Body of pancreas (tissue), 4 donors: Measurements from ENCODE around the gene LRRC51. TPM values are rescaled to one million over a fixed set of nuclear protein-coding genes. Genes with fewer than 3 reads are reported as not detected.
A peak's percentile ranks its signal among the peaks of the same experiment; 100 is the strongest.

Experiments
- ATAC-seq: fragments of 150-250 bp; one replicate; pipeline ENCODE4 v1.9.1; 2016
- DNase-seq, 4 donors: peaks; one replicate each; pipeline ENCODE4 v3.0.0-alpha.2; 2019
- H3K27ac ChIP-seq, 4 donors: fragments of 200-600 bp; sonication (generic); 1 replicate in 3 of 4; 2 replicates in 1 of 4; pipeline versions ENCODE4 v1.5.1 to v1.6.1; 2016 to 2019; ENCODE audit warnings: mild to moderate bottlenecking in 1 of 4, mixed read lengths in 1 of 4, moderate library complexity in 1 of 4
- H3K27me3 ChIP-seq, 2 donors: fragments of 200-600 bp; sonication (generic); one replicate each; pipeline ENCODE4 v1.6.0; 2016; ENCODE audit warnings: mild to moderate bottlenecking in 1 of 2
- H3K36me3 ChIP-seq, 2 donors: fragments of 200-600 bp; sonication (generic); replicated peaks in 1 of 2; 2 replicates each; pipeline ENCODE4 v1.5.1; 2016; ENCODE audit warnings: low read depth in 2 of 2; ENCODE audit not compliant: insufficient read depth in 1 of 2
- H3K4me1 ChIP-seq: fragments of 200-600 bp; sonication (generic); one replicate; pipeline ENCODE4 v1.6.0; 2016
- H3K4me3 ChIP-seq, 2 donors: fragments of 200-600 bp; sonication (generic); 1 replicate in 1 of 2; 2 replicates in 1 of 2; pipeline ENCODE4 v1.5.1; 2016 to 2019
- H3K9me3 ChIP-seq, 3 donors: fragments of 200-600 bp; sonication (generic); 1 replicate in 2 of 3; 2 replicates in 1 of 3; pipeline ENCODE4 v1.5.1; 2016
- CTCF ChIP-seq, 7 experiments: fragments of 450-650 bp in 4 of 7; fragments of 200-600 bp in 3 of 7; sonication (generic) in 3 of 7; IDR thresholded peaks; one replicate each; pipeline ENCODE4 v1.5.1; 2016 to 2019; ENCODE audit warnings: antibody characterized with exemption in 7 of 7
- POLR2A ChIP-seq, 3 donors: fragments of 450-650 bp; IDR thresholded peaks; one replicate each; pipeline ENCODE4 v1.6.1; 2016; ENCODE audit warnings: antibody characterized with exemption in 3 of 3, mild to moderate bottlenecking in 2 of 3
- WGBS, 2 donors: methylation state at CpG; one replicate each; pipeline ENCODE4 v1.1.5; 2017; 5-methylcytosine and 5-hydroxymethylcytosine counted together
- intact Hi-C: fragments of 100-400 bp; cut with DNase I; formaldehyde crosslinking; loops from one replicate; pipeline ENCODE4 v1.15.1; 2023
- total RNA-seq, 2 donors: library from RNA; depleted of rRNA; stranded (reverse); fragments of >200 nt; gene quantifications; one replicate each; pipeline ENCODE4 v1.1.0, GENCODE V29; 2016

LRRC51 gene
- total RNA-seq, 2 donors from 2014 or later, result 2.3 to 9.9 TPM

- Histone ChIP-seq H3K27me3 (no peaks in the 10 kb centered on the region), H3K4me1 (peaks cover 22% of the 10 kb centered on the region), H3K9me3 (no peaks in the 10 kb centered on the region), H3K27ac (peak overlapping the region; percentile 69 to 81 (median 74)), H3K36me3 (no peaks in the 10 kb centered on the region), H3K4me3 (no peak overlapping the region)
- TF ChIP-seq POLR2A (IDR thresholded peaks at IDR 0.05) (peak in 2 of 3 donors; percentile 27 to 53), CTCF (IDR thresholded peaks at IDR 0.05) (no peak)
- peak; percentile 78 to 91 (median 87) for DNase-seq
- WGBS, 2 donors, result 0 to 3% methylated on average over 2 of the region's 2 CpGs
- peak; percentile 95 for ATAC-seq
- intact Hi-C loops, result no loop called here
Observed at GRCh38 chr11:72069787-72070251, 10.8 kb upstream of the LRRC51 start.

GRCh38 chr11:72070491-72070890 is 10.2 kb upstream of the LRRC51 start:
- H3K9me3 ChIP-seq, result no peaks in the 10 kb centered on the region
- H3K27me3 ChIP-seq, result no peaks in the 10 kb centered on the region
- no peaks in the 10 kb centered on the region for H3K36me3 ChIP-seq
- DNase-seq (no peak), ATAC-seq (no peak)
- TF ChIP-seq CTCF (IDR thresholded peaks at IDR 0.05) (no peak), POLR2A (IDR thresholded peaks at IDR 0.05) (no peak)
- H3K4me3 ChIP-seq, result no peak overlapping the region
- peak overlapping the region; percentile 69 to 81 (median 74) for H3K27ac ChIP-seq
- 85 to 95% methylated on average over 7 of the region's 7 CpGs for WGBS, 2 donors
- intact Hi-C loops, result no loop called here
- peaks cover 22% of the 10 kb centered on the region for H3K4me1 ChIP-seq

GRCh38 chr11:72072348-72072747 is 8.3 kb upstream of the LRRC51 start:
- peaks cover 16% of the 10 kb centered on the region for H3K4me1 ChIP-seq
- H3K9me3 ChIP-seq, result no peaks in the 10 kb centered on the region
- H3K27ac ChIP-seq, result no peak overlapping the region
- no peaks in the 10 kb centered on the region for H3K36me3 ChIP-seq
- ATAC-seq (no peak), DNase-seq (no peak)
- 61 to 73% methylated on average over 3 of the region's 3 CpGs for WGBS, 2 donors
- TF ChIP-seq POLR2A (IDR thresholded peaks at IDR 0.05) (no peak), CTCF (IDR thresholded peaks at IDR 0.05) (no peak)
- intact Hi-C loops, result no loop called here
- no peaks in the 10 kb centered on the region for H3K27me3 ChIP-seq
- H3K4me3 ChIP-seq, result no peak overlapping the region

GRCh38 chr11:72075109-72075508 is 5.5 kb upstream of the LRRC51 start:
- no peak for TF ChIP-seq POLR2A (IDR thresholded peaks at IDR 0.05)
- no peak for TF ChIP-seq CTCF (IDR thresholded peaks at IDR 0.05)
- Histone ChIP-seq H3K36me3 (no peaks in the 10 kb centered on the region), H3K4me1 (peaks cover 23% of the 10 kb centered on the region), H3K9me3 (no peaks in the 10 kb centered on the region), H3K27ac (no peak overlapping the region), H3K4me3 (no peak overlapping the region), H3K27me3 (no peaks in the 10 kb centered on the region)
- intact Hi-C loops, result no loop called here
- 86 to 93% methylated on average over 1 of the region's 1 CpG for WGBS, 2 donors
- DNase-seq, result peak in 1 of 4 donors; percentile 22
- ATAC-seq, result no peak

GRCh38 chr11:72075756-72076155 is 4.9 kb upstream of the LRRC51 start:
- WGBS, 2 donors, result 91 to 92% methylated on average over 4 of the region's 4 CpGs
- DNase-seq, result no peak
- Histone ChIP-seq H3K4me1 (peaks cover 18% of the 10 kb centered on the region), H3K4me3 (no peak overlapping the region), H3K36me3 (no peaks in the 10 kb centered on the region), H3K27ac (no peak overlapping the region), H3K9me3 (no peaks in the 10 kb centered on the region), H3K27me3 (no peaks in the 10 kb centered on the region)
- intact Hi-C loops, result no loop called here
- TF ChIP-seq POLR2A (IDR thresholded peaks at IDR 0.05), result no peak
- no peak for TF ChIP-seq CTCF (IDR thresholded peaks at IDR 0.05)
- no peak for ATAC-seq
